Lower lobe of right lung (tissue), 2 donors: ENCODE data around the gene B4GALT6. TPM values are rescaled to one million over a fixed set of nuclear protein-coding genes. Genes with fewer than 3 reads are reported as not detected.

ENCODE experiments used
- ATAC-seq, 2 donors: fragments of 200-7000 bp; cut with Tn5 transposase; one replicate each; pipeline ENCODE4 v1.9.1; 2020 to 2022; ENCODE audit warnings: mild to moderate bottlenecking in 2 of 2, moderate library complexity in 2 of 2
- DNase-seq: peaks from one replicate; pipeline ENCODE4 v3.0.0-alpha.2; 2020
- H3K27ac ChIP-seq: fragments of 200-600 bp; one replicate; pipeline ENCODE4 v1.8.0; 2022
- H3K27me3 ChIP-seq: fragments of 200-600 bp; one replicate; pipeline ENCODE4 v1.8.0; 2022; ENCODE audit warnings: low read depth
- H3K36me3 ChIP-seq: fragments of 200-600 bp; one replicate; pipeline ENCODE4 v1.8.0; 2022; ENCODE audit warnings: mild to moderate bottlenecking
- H3K4me1 ChIP-seq: fragments of 200-600 bp; one replicate; pipeline ENCODE4 v1.8.0; 2022
- H3K4me3 ChIP-seq: fragments of 200-600 bp; one replicate; pipeline ENCODE4 v1.8.0; 2022; ENCODE audit warnings: mild to moderate bottlenecking
- H3K9me3 ChIP-seq: fragments of 200-600 bp; one replicate; pipeline ENCODE4 v1.8.0; 2022
- CTCF ChIP-seq: fragments of 200-600 bp; IDR thresholded peaks from one replicate; pipeline ENCODE4 v1.8.0; 2022; ENCODE audit warnings: antibody characterized with exemption, mild to moderate bottlenecking
- intact Hi-C: fragments of 100-400 bp; cut with DNase I; formaldehyde crosslinking; loops from one replicate; pipeline ENCODE4 v1.11.0; 2022
- total RNA-seq: library from RNA; stranded (reverse); fragmentation: NEBNext Ultra II Directional; extraction: Animal tissue kit (Norgen Biotek cat#: 25700); gene quantifications from one replicate; pipeline ENCODE4 v1.2.1, GENCODE V29; 2021
- donor health status: DM: no; HTN: yes; CAD: no; lungs with severe emphysema.

Gene B4GALT6
- total RNA-seq, 1 donor from 2014 or later: 4.6 TPM

GRCh38 chr18:31683106-31683505, 1.3 kb downstream of the B4GALT6 start:
- ATAC-seq: no peak
- intact Hi-C loops: no loop called here
- Histone ChIP-seq H3K27me3 (no peaks in the 10 kb centered on the region), H3K4me1 (peaks cover 12% of the 10 kb centered on the region), H3K9me3 (no peaks in the 10 kb centered on the region), H3K36me3 (no peaks in the 10 kb centered on the region), H3K4me3 (no peak overlapping the region), H3K27ac (no peak overlapping the region)
- DNase-seq: no peak
- no peak for TF ChIP-seq CTCF

GRCh38 chr18:31680831-31681568, 3.4 kb downstream of the B4GALT6 start:
- H3K27ac ChIP-seq: no peak overlapping the region
- no peaks in the 10 kb centered on the region for H3K9me3 ChIP-seq
- H3K4me3 ChIP-seq: no peak overlapping the region
- DNase-seq (no peak), ATAC-seq (no peak)
- intact Hi-C loops: no loop called here
- H3K36me3 ChIP-seq: no peaks in the 10 kb centered on the region
- H3K27me3 ChIP-seq: no peaks in the 10 kb centered on the region
- no peak for TF ChIP-seq CTCF
- peaks cover 12% of the 10 kb centered on the region for H3K4me1 ChIP-seq

- ATAC-seq (no peak), DNase-seq (no peak)
Measured at GRCh38 chr18:31680433-31680811, 4.0 kb downstream of the B4GALT6 start.

GRCh38 chr18:31679791-31680432, 4.5 kb downstream of the B4GALT6 start:
- H3K4me3 ChIP-seq: no peak overlapping the region
- no peak for TF ChIP-seq CTCF
- H3K4me1 ChIP-seq: peaks cover 8% of the 10 kb centered on the region
- DNase-seq (no peak), ATAC-seq (no peak)
- H3K9me3 ChIP-seq: no peaks in the 10 kb centered on the region
- no peaks in the 10 kb centered on the region for H3K36me3 ChIP-seq
- no peaks in the 10 kb centered on the region for H3K27me3 ChIP-seq
- intact Hi-C loops: no loop called here
- H3K27ac ChIP-seq: no peak overlapping the region

More at GRCh38 chr18:31680433-31680811, 4.0 kb downstream of the B4GALT6 start:
- Histone ChIP-seq H3K4me1 (peaks cover 8% of the 10 kb centered on the region), H3K36me3 (no peaks in the 10 kb centered on the region), H3K9me3 (no peaks in the 10 kb centered on the region), H3K27ac (no peak overlapping the region), H3K4me3 (no peak overlapping the region), H3K27me3 (no peaks in the 10 kb centered on the region)
- TF ChIP-seq CTCF: no peak
- intact Hi-C loops: no loop called here

GRCh38 chr18:31679133-31679742, 5.1 kb downstream of the B4GALT6 start:
- Histone ChIP-seq H3K27ac (no peak overlapping the region), H3K36me3 (no peaks in the 10 kb centered on the region), H3K9me3 (no peaks in the 10 kb centered on the region), H3K4me3 (no peak overlapping the region), H3K27me3 (no peaks in the 10 kb centered on the region), H3K4me1 (peaks cover 8% of the 10 kb centered on the region)
- ATAC-seq (no peak), DNase-seq (no peak)
- intact Hi-C loops: no loop called here
- TF ChIP-seq CTCF: no peak
